GM10266 (cell line): ENCODE measurements around the gene ZNF80.
"Not testable (repeated sequence)": the region's sequence is repeated elsewhere in the genome, so short reads cannot be mapped to it uniquely, and the experiment has no call there.

Source experiments
- DNase-seq: peaks from one replicate; pipeline ENCODE4 v3.0.0; 2012; ENCODE audit errors: extremely low spot score
- CTCF ChIP-seq: IDR thresholded peaks from 2 replicates; pipeline ENCODE4 v1.5.1; 2012; ENCODE audit warnings: mild to moderate bottlenecking, low read depth; ENCODE audit not compliant: control insufficient read depth, insufficient read depth; ENCODE audit errors: missing control alignments

ZNF80 gene

GRCh38 chr3:114259566-114259965, 22.2 kb upstream of the ZNF80 start:
- TF ChIP-seq CTCF = no peak
- no peak for DNase-seq

GRCh38 chr3:114253505-114253904, 16.1 kb upstream of the ZNF80 start:
- no peak for DNase-seq
- no peak for TF ChIP-seq CTCF

- TF ChIP-seq CTCF = no peak
These were observed 15.6 kb upstream of the ZNF80 start for GRCh38 chr3:114252954-114253353.

GRCh38 chr3:114242947-114243346, 5.6 kb upstream of the ZNF80 start:
- TF ChIP-seq CTCF = no peak

More at GRCh38 chr3:114252954-114253353, 15.6 kb upstream of the ZNF80 start:
- no peak for DNase-seq

GRCh38 chr3:114241262-114241661, 3.9 kb upstream of the ZNF80 start:
- DNase-seq = no peak
- no peak for TF ChIP-seq CTCF

More at GRCh38 chr3:114242947-114243346, 5.6 kb upstream of the ZNF80 start:
- DNase-seq = peak; percentile 61

GRCh38 chr3:114238146-114238785, 888 bp upstream of the ZNF80 start:
- not testable (repeated sequence) for DNase-seq

GRCh38 chr3:114235431-114235830, 1.9 kb downstream of the ZNF80 start:
- DNase-seq = no peak
- TF ChIP-seq CTCF = no peak

GRCh38 chr3:114234745-114235144, 2.6 kb downstream of the ZNF80 start:
- no peak for DNase-seq
- no peak for TF ChIP-seq CTCF
